ENCODE measurements around the gene CHAF1A.

CHAF1A gene

DNA sequence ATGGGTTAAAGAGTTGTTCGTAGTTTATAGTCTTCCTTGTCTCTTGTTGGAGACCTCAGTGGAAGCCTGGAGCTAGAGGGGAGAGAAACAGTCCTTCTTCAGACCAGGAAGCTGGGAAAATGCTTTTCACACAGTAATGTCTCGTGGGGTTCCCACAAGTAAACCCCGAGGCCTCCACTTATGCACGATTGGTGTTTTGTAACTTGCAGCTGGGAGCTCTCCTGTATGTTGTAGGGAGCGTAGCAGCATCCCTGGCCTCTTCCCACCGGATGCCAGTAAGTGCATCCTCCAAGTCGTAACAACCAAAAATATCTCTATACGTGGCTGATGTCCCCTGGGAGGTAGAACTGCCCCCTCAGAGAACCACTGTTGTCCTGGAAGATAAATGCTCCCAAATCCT is 3.5 kb downstream of the CHAF1A start:
- DNase-seq: no peak

GRCh38 chr19:4406626-4407025 is 4.2 kb downstream of the CHAF1A start:
- DNase-seq: no peak

GRCh38 chr19:4409123-4409933 is 6.9 kb downstream of the CHAF1A start:
- DNase-seq: no peak

DNA sequence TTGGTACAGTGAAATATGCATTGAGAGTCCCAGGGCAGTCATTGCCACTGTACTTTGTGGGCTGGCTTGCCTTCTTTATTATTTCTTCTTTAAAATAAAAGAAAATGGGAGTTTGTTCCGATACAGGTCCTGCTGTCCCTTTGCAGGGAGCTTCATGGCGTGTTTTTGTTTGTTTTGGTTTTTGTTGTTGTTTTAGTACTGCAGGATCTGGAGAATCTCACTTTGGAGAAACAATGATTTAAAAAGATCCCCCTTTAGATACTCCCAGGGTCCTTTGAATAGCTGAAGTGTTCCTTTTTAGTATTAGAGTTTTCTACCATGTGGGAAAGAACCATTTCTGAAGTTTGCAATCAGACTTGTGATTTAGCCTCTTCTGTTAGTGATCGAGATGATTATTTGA is 11.1 kb downstream of the CHAF1A start:
- no peak for DNase-seq

- DNase-seq: no peak
Observed at GRCh38 chr19:4414144-4414799, 11.8 kb downstream of the CHAF1A start.

DNA sequence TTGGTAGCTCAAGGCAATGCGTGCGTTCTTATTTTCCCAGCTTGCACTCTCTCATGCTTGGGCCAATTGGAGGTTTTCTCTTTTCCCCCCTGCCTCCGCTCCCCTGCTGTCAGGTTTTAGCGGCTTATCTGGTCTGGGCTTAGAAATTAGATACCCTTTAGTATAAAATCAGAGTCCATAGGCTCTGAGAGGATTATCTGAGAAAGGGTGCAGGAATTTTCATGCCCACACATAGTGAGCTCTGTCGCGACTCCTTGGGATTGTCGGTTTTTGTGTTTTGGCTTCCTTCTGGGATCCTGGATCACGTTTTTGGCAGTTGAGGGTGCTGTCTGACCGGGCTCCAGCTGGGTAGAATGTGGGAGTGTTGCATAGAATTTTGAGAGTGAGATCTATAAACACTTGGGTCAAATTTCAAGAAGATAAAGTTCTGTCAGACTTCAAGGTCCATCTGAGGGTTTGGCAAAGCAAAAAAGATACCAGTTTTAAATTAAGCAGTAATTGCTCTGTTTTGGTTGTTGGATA is 12.4 kb downstream of the CHAF1A start:
- no peak for DNase-seq

- DNase-seq: peak in 1 of 2 donors; percentile 53
Observed at GRCh38 chr19:4415352-4415751, 12.9 kb downstream of the CHAF1A start.

GRCh38 chr19:4416268-4416667 is 13.8 kb downstream of the CHAF1A start:
- no peak for DNase-seq

DNA sequence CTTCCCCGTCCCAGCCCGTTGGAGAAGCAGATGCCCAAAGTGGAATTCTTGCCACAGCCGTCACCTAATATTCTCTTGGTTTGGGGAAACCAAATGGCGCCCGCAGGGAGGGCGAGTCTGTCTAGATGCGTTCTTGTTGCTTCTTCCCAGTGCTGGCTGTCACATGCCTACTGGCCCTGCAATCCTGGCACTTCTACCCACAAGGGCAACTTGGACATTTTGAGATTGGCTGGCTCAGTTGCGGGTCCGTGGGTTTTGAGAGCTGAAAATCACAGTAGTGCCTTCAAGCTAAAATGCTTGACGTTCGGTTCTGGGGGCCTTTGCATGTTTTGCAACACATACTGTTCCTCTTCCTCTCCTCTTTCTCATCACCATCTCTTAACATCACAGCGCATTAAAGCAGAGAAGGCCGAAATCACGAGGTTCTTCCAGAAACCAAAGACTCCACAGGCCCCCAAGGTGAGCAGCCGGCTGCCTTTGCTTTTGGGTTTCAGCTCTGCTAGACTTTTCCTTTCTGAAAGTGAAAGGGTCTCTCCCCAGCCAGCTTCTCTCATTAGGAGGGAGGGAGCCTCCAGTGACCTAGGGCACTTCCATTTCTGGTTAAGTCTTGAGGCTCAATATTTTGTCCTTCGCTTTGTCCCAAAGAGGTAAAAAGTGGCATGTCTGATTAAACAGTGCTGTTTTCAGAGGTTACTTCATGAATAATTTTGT is 21.1 kb downstream of the CHAF1A start:
- DNase-seq: no peak

DNA sequence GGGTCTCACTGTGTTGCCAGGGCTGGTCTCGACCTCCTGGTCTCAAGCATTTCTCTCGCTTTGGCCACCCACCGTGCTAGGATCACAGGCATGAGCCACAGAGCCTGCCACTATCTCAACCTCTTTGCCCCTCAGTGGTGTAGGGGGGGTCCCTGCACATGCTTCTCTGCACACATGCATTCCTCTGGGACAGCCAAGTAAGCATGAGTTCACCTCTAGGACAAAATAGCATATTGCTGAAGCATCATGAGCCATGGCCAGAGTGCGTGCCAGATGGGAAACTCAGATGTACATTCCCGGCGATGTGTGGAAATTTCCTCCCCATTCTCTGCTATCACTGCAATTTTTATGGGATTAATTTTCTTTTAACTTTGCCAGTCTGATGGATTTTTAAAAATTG is 23.1 kb downstream of the CHAF1A start:
- DNase-seq: no peak

- DNase-seq: no peak
Observed at GRCh38 chr19:4428326-4428975, 26.0 kb downstream of the CHAF1A start.

GRCh38 chr19:4429256-4429655 is 26.8 kb downstream of the CHAF1A start:
- DNase-seq: no peak

GRCh38 chr19:4429771-4430171 is 27.3 kb downstream of the CHAF1A start:
- no peak for DNase-seq

GRCh38 chr19:4430760-4431159 is 28.3 kb downstream of the CHAF1A start:
- peak in 1 of 2 donors; percentile 41 for DNase-seq

- DNase-seq: no peak
Observed at GRCh38 chr19:4431296-4431695, 28.9 kb downstream of the CHAF1A start.

DNA sequence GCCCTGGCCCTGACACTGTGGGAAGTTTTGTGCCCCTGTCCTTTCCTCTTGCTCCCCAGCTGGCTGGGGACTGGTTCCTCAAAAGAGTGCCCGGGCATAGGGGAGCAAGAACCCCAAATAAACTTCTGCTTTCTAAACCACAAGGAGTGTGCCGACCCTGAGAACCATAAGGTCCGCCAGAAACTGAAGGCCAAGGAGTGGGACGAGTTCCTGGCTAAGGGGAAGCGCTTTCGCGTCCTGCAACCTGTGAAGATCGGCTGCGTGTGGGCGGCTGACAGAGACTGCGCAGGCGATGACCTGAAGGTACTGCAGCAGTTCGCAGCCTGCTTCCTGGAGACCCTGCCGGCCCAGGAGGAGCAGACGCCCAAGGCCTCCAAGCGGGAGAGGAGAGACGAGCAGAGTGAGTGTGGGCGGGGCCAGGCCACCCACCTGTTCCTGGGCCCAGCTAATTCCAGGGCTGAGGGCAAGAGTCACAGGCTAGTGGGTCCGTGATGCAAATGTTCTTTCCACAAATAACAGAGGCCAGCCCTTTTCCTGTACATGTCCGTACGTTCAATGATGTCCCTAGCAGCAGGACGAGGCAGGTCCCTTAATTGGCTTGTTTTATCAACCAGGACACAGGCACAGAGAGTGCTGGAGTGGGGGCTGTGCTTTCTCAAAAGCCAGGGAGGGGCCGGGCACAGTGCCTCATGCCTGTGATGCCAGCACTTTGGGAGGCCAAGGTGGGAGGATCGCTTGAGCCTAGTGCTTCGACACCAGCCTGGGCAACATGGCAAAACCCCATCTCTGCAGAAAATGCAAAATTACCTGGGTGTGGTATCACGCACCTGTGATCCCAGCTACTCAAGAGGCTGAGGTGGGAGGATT is 29.6 kb downstream of the CHAF1A start:
- DNase-seq: peak in 1 of 2 donors; percentile 9

DNA sequence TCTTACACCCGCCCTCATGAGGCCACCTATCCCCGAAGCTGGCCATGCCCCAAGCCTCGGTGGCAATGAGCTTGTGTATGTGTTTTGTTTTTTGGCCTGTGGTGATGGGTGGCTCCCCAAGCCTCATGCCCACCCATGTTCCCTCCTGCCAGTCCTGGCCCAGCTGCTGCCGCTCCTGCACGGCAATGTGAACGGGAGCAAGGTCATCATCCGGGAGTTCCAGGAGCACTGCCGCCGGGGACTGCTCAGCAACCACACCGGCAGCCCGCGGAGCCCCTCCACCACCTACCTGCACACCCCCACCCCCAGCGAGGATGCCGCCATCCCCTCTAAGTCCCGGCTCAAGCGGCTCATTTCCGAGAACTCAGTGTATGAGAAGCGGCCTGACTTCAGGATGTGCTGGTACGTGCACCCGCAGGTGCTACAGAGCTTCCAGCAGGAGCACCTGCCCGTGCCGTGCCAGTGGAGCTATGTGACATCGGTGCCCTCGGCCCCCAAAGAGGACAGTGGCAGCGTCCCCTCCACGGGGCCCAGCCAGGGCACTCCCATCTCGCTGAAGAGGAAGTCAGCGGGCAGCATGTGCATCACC is 30.6 kb downstream of the CHAF1A start:
- no peak for DNase-seq

GRCh38 chr19:4434391-4434790 is 32.0 kb downstream of the CHAF1A start:
- DNase-seq: no peak

- DNase-seq: no peak
Observed at GRCh38 chr19:4436231-4436630, 33.8 kb downstream of the CHAF1A start.

GRCh38 chr19:4437103-4437502 is 34.7 kb downstream of the CHAF1A start:
- DNase-seq: no peak

GRCh38 chr19:4439243-4439642 is 36.8 kb downstream of the CHAF1A start:
- peak in 1 of 2 donors; percentile 21 for DNase-seq

Measured in hippocampal formation (tissue), 2 donors.